Right ventricle myocardium superior (tissue), 1 donor: ENCODE measurements around the gene ST6GAL1. TPM values are rescaled to one million over a fixed set of nuclear protein-coding genes. Genes with fewer than 3 reads are reported as not detected.
"Not testable (repeated sequence)": the region's sequence is repeated elsewhere in the genome, so short reads cannot be mapped to it uniquely, and the experiment has no call there.

Experiments
- ATAC-seq: fragments of 200-7000 bp; cut with Tn5 transposase; one replicate; pipeline ENCODE4 v1.9.1; 2020; ENCODE audit warnings: mild to moderate bottlenecking; ENCODE audit not compliant: poor library complexity
- DNase-seq: peaks from one replicate; pipeline ENCODE4 v3.0.0-alpha.2; 2020
- intact Hi-C: fragments of 100-400 bp; cut with DNase I; formaldehyde crosslinking; loops from one replicate; pipeline ENCODE4 v1.11.2; 2022
- total RNA-seq: library from RNA; stranded (reverse); fragmentation: NEBNext Ultra II Directional; extraction: Animal tissue kit (Norgen Biotek cat#: 25700); gene quantifications from one replicate; pipeline ENCODE4 v1.2.1, GENCODE V29; 2021
- donor health status: DM: no; HTN: yes; CAD: no; lungs with severe emphysema.

Gene ST6GAL1
- total RNA-seq, 1 donor from 2014 or later = 67.4 TPM

DNA sequence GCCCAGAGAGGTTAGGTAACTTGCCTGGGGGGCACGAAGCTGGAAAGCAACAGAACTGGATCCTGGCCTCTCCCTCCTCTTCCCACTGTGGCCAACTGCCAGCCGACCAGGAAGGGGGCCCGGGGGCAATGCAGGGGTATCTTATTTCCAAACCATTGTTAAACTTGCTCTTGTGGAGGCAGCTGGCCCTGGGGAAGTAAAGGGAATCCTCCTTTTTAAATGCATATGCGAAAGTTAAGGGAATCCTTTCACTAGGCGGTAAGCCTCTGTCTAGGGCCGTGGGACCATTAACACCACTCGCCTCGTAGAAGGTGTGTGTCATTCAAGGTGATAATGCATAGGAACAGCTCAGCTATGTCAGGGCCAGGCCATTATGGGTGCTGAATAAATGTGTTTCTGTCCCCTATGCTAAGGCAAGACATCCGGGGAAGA lies 68.6 kb downstream of the ST6GAL1 start:
- DNase-seq (no peak), ATAC-seq (no peak)
- intact Hi-C loops = no loop called here

DNA sequence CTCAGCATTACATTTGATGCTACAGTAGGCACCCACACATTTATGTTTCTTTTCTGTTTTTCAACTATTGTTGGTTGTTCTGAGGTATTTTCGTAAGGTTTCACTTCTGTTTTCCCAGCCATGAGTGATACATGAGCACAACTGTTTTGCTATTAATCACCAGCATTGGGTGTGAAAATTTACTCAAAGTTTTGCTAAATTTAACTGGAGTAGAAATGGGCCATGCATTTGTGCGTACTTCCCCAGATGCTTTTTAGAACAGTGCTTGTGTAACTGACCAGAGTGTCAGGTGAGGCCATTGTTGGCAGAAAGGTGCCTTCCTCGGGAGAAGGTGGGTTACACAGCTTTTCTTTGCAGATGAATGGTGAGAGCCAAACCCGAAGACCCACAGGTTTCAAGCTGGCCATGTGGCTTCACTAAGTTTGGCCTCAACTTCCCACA lies 70.4 kb downstream of the ST6GAL1 start:
- intact Hi-C loops = no loop called here
- DNase-seq = no peak
- no peak for ATAC-seq

DNA sequence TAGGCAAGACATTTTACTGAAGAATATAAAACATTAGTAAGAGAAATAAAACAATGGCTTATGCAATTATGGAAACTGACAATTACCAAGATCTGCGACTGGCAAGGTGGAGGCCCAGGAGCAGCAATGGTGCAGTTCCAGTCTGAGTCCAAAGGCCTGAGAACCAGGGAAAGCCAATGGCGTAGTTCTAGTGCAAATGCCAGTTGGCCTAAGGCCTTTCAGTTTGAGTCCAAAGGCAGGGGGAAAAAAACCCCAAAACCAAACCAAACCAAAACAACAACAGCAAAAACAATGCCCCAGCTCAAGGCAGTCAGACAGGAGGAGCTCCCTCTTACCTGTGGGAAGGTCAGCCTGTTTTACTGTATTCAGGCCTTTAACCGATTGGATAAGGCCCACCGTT lies 72.6 kb downstream of the ST6GAL1 start:
- intact Hi-C loops = no loop called here
- no peak for ATAC-seq
- no peak for DNase-seq

DNA sequence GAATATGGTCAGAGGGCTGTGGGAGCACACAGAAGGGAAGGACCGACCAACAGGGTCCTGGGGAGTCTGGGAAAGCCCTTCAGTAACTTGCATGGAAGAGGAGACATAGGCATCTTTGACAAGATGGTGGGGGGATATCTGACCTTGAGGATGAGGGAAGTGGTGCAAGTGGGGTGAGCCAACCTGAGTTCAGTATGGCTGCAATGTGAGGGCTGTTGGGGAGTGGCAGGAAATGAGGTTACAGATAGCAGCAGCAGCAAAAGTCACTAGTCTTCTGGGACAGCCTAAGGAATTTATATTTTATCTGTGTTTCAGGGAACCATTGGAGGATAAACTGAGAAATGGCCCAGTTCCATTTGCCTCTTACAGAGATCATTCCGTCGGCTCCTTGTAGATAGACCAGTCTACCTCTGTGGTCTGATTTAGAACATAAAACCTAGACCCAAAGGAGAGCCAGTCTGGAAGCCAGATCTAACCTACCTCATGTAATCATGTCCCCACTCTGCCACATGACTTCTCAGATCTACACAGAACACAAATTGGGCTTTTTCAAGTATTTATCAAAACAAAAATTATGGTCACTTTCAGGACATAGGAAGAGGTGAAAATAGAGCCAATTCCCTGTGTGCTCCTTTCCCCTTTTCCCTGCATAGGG lies 75.6 kb downstream of the ST6GAL1 start:
- intact Hi-C loops = no loop called here
- DNase-seq (no peak), ATAC-seq (no peak)

DNA sequence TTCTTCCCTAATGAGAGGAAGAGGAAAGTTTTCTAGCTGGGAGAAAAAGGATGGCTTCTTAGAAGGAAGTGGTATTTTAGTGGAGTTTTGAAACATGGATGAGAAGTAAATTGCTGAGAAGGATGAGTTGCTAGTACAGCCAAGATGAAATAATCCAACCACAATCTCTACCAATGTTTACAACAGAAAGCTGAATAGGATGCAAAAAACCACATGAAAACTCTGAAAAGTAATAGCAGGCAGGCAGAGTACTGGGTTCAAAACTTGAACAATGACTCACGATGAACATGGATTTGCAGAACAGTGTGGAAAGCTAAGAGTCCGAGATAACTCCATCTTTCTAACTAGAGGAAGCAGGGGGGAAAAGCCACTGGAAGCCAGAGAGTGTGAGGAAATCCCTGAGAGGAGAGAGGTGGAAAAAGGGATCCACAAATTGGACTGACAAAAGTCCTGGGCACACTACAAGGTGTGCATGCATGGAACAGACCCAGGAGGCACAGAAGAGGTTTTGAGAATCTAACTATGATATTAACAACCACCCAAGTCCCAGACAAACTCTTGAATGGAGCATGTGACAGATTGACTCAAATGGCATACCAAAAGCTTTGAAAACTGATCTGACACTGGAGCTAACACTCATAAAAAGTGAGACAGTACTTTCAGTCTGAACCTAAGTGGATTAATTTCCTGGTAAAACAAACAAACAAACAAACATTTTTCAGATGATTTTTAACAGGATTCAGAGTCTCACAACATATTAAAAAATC lies 76.7 kb downstream of the ST6GAL1 start:
- ATAC-seq = no peak
- intact Hi-C loops = no loop called here
- no peak for DNase-seq

DNA sequence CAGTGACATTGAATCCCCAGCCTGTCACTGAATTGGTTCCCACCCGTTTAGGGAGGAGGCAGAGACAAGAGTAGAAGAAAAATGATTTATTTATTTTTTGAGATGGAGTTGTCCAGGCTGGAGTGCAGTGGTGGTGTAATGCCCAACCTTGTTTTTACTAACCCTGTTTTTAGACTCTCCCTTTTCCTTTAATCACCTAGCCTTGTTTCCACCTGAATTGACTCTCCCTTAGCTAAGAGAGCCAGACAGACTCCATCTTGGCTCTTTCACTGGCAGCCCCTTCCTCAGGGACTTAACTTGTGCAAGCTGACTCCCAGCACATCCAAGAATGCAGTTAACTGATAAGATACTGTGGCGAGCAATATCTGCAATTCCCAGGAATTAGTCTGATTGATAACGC lies 80.1 kb downstream of the ST6GAL1 start:
- ATAC-seq, DNase-seq, intact Hi-C loops: not testable (repeated sequence)

DNA sequence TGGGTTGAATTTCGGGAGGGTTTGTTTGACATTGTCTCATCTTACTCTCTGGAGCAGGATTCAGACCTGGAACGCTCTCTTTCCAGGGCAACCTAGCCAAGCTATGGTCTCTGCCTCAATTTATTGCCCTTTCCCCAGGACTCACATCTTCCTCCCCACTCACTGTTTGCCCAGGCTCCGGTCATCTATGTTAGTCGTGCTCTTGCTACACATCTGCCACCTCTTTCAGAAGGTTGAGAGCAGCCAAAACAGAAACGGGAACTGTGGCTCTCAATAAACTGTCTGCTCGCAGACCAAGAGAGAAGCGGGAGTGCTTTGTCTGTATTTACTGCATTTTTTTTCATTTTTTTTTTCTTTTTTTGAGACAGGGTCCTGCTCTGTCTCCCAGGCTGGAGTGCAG lies 81.6 kb downstream of the ST6GAL1 start:
- DNase-seq (no peak), ATAC-seq (peak; percentile 44)
- intact Hi-C loops = no loop called here

DNA sequence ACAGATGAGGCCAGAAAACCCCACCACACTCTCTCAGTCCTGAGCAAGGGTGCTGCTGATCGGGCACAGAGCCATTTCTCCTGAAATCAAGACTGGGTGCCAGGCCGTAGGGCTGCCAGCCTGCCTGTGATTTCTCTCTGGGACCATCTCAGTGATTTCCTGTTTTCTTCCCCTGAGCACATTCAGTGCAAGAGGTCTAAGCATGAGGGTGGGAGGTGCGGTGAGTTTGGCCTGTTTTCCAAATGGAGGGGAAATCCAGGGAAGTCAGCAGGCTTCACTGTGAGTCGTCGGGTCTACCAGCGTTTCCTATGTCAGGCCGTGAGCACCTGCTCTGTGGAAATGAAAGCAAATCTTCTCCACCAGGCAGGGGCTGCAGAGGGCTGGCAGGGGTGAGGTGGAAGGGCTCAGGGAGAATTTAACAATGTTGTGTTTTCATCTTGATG lies 82.3 kb downstream of the ST6GAL1 start:
- ATAC-seq (peak; percentile 22), DNase-seq (no peak)
- intact Hi-C loops = no loop called here

DNA sequence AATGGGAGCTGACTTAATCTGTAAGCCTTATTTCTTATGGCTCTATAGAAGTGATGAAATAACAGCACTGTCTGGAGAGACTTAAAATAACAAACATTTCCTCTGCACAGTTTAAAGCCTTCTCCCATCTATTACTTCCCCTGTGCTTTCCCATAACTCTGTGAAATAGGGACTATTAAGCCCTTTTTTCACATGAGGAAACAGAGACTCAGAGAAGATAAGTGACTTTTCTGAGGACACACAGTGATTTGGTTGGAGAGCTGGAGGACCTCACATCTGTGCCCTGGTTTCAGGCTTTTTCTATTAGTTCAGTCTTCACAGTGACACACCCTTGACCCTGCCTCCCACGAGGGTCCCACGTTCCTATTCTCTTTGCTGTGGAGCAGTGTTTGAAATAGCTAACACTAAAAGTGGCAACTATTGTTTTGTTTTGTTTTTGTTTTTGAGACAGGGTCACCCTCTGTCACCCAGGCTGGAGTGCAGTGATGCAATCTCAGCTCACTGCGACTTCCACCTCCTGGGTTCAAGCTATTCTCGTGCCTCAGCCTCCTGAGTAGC lies 82.9 kb downstream of the ST6GAL1 start:
- DNase-seq (no peak), ATAC-seq (no peak)
- intact Hi-C loops = no loop called here

DNA sequence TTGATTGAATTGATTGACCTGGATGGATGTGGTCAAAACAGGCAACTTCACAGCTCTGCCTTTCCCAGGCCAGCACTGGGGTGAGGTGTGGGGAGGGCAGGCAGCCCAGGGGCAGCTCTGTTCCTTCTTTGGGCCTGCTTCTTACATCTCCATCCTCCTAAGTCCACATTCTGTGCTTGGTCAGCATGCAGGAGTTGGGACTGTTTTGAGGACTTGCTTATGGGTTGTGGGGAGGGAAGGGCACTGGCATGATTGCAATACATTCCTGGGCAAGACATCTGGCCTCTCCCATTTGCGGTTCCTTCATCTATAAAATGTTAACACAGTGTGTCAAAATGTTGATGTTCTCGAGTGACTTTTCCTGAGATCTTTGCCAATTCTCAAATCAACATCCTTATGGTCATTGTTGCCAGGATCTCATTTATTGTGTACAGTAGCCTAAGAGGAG lies 84.1 kb downstream of the ST6GAL1 start:
- no peak for DNase-seq
- peak; percentile 25 for ATAC-seq
- intact Hi-C loops = no loop called here

DNA sequence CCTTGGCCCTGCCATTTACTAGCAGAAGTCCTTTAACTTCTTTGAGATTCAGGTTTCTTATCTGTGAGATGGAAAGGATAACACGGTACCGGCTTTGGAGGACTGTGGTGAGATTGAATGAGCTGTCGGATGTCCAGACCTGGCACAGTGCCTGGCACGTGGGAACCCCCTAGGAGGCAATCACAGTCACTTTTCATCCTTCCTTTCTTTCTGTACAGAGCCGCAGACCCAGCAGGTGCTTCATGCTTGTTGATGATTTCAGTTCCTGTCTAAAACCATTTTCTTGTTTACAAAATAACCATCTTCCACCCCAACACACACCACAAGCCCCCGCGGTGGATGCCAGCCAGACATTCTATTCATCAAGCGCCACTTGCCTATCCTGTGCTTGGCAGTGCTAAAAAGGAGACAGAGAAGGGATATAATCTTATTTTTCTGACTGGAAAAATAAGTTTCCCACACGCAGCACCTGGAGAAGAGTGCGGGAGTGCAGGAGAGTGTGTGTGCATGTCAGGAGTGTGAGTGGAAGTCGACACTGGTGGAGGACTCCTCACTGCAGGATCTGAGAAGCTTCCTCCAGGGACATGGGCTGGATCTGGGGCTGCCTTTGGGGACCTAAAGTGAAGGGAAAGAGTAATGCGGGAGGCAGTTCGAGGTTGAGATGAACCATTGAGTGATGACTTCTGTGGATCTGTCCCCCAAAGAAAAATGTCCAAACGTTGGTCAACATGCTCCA lies 85.7 kb downstream of the ST6GAL1 start:
- intact Hi-C loops = no loop called here
- ATAC-seq (no peak), DNase-seq (no peak)

DNA sequence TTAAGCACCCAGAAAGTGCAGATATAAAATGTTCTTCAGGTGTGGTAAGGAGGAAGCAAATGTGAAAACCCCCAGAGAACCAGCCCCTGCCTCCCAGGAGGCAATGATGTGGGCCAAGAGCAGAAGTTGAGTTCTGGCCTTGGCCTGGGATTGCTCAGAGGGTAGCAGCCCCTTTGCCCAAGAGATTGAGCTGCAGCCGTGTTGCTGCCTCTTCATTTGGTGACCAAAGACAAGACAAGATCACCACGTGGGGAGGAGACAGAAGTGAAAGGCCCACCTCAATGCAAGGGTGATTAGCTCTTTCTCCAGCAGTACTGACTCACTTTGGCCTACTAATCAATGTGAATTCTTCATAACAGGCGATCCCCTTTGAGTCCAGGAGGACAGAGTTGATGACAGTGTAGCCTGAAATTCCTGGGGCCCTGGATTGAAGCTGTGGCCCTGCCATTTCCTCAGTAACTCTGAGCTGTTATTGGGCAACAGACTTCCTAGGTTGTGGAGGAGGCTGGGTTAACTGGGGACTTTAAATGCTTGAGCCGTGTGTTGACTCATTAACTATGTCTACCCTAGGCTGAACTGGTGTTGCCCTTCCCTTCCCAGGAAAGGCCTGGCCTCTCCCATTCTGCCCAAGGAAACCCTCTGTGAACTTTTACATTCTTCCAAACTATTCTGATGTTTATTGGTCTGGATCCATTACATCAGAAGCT lies 86.5 kb downstream of the ST6GAL1 start:
- no peak for DNase-seq
- ATAC-seq = peak; percentile 53
- intact Hi-C loops = no loop called here

DNA sequence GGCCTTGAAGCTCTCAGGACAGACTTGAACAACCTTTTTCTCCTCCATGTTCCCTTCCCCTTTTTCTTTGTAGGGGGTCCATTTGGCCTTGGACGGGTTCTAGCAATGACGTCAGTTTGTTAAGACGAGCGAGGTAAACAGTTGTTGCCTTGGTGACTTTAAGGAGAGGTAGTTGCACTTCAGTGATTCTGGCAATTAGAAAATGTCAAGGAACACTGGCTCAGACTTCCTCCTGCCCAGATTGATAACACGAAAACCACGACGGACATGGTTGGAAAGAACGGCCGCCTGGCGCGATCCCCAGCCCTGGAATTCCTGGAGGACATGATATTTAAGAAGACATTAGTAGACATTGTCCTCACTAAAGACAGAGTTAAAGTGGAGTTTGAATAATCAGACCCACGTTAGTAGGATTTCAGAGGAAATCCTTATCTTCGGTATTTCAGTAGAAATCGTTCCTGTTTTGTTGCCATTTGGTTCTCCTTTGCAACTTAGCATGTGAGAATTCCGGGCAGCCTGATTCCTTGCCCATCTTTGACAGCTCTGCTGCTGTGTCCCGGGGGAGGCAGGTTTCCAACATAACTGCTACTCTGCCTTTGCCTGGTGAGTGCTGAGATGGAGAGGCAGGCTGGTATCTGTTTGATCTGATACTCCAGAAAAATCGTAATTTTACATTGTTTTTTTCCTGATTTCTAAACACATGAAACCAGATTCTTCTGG lies 87.3 kb downstream of the ST6GAL1 start:
- DNase-seq = peak; percentile 74
- intact Hi-C loops = no loop called here
- ATAC-seq = peak; percentile 51

DNA sequence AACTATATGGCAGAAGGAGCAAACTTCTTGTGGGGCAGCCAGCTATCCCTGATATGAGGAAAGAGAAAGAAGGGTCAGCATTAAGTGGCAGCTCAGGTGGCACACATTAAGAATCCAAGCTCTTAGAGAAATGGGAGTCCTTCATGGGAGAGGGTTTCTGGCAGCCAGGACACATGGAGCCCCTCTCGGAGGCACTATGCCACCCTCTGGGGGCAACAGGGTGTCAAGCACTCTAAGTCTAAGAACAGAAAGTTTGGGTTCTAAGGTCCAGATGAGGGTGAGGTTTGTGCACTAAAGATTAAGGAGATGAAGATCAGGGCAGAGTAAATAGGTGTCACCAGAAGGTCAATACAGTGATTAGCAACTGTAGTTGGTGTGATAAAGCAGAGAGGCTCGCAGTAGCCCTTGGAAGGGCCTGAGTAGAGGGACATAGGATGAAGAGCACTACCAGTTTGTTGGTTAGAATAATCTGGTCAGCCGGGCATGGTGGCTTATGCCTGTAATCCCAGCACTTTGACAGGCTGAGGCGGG lies 89.3 kb downstream of the ST6GAL1 start:
- no peak for ATAC-seq
- intact Hi-C loops = no loop called here
- DNase-seq = no peak

DNA sequence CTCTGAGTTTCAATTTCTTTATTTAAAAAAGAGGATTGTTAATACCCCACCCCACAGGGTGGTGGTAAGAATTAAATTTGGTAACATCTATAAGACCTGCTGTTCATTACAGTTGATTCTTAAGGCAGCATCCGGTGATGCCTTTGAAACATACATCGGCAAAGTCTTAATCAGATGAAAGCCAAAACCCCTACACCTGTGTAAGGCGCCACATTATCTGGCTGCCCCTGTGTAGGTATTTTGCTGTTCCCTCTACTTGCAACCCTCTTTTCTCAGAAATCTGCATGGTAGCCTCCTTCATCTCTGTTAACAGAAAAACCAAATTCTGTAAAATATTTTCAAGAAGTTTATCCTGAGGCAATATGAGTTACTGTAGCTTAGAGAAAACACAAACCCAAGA lies 90.0 kb downstream of the ST6GAL1 start:
- intact Hi-C loops = no loop called here
- ATAC-seq (no peak), DNase-seq (no peak)

DNA sequence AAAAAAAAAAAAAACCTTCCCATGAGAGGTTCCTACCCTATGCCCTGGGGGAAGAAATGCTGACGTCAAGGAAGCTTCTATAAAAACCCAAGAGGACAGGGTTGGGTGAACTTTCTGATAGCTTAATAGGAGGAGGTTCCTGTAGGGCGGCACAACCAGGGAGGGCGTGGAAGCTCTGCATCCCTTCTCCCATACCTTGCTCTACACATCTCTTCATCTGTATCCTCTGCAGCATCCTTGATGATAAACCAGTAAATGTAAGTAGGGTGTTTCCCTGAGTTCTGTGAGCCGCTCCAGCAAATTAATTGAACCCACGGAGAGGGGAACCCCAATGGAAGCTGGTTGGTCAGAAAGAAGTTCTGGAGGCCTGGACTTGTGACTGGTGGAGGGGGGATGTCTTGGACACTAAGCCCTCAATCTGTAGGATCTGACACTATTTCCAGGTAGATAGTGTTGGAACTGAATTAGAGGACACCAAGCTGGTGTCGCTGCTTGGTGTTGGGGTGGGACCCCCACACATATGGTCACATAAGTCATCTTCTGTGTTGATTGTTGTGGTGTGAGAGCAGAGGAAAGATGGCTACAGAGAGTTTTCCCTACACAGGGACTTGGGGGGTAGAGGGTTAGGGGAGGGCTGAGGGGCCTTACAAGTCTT lies 91.5 kb downstream of the ST6GAL1 start:
- DNase-seq = no peak
- ATAC-seq = no peak
- intact Hi-C loops = no loop called here

DNA sequence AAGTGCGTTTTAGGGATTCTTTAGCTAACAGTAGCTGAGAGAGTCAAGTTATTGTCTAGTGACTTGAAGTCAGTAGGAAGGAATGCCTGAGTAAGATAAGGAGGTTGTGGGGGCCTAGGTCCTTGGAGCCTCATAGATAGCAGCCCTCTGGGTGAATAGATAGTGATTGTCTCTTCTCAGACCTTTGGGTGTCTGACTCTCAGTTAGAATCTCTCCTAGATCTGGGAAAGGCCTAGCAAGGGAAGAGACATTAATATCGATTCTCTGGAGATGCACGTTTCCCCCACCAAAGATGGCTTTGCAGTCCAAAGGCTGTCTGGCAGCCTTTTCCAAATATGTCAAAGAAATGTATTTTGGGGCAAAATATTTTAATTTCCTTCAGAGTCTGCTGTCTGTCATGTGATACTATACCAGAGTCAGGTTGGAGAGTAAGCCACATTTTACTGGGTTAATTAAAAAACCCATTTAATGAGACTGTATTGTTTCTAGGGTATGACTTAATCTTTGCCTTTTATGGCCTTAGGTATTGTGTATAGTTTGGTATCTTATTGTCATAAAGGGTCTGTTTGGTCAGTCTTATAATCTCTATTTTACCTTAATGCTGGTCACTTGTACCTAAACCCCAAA lies 92.2 kb downstream of the ST6GAL1 start:
- no peak for DNase-seq
- no peak for ATAC-seq
- intact Hi-C loops = no loop called here
